HL-60 (cell line): ENCODE results near the gene HACD2.

Experiments used
- GABPA ChIP-seq: IDR thresholded peaks from 2 replicates; pipeline ENCODE4 v1.6.1; 2012; ENCODE audit warnings: low read depth
- POLR2AphosphoS5 ChIP-seq: IDR thresholded peaks from 2 replicates; pipeline ENCODE4 v1.6.1; 2012; ENCODE audit warnings: low read depth
- TF ChIP-seq, protein P1 (sequence below): IDR thresholded peaks from one replicate; pipeline ENCODE4 v1.5.1; 2011; ENCODE audit warnings: low read length, control low read depth, inconsistent platforms; ENCODE audit not compliant: insufficient read depth

DNA sequence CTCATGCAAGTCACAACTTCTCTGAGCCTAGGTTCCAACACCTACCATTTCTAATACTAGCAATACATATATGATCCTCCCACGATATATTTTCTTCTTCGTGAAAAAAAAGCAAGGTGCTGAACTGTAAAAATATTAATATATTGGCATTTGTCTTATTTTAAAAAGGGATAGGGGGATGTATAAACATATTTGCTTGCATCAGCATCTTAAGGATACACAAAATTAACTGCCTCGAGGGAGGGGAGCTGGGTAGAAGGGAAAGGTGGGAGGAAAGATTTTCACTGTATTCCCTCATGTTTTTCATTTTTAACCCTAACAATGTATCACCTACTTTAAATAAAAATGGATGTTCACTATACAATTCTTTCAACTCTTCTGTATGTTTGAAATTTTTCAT lies 1.3 kb downstream of the HACD2 start:
- TF ChIP-seq, protein P1, sequence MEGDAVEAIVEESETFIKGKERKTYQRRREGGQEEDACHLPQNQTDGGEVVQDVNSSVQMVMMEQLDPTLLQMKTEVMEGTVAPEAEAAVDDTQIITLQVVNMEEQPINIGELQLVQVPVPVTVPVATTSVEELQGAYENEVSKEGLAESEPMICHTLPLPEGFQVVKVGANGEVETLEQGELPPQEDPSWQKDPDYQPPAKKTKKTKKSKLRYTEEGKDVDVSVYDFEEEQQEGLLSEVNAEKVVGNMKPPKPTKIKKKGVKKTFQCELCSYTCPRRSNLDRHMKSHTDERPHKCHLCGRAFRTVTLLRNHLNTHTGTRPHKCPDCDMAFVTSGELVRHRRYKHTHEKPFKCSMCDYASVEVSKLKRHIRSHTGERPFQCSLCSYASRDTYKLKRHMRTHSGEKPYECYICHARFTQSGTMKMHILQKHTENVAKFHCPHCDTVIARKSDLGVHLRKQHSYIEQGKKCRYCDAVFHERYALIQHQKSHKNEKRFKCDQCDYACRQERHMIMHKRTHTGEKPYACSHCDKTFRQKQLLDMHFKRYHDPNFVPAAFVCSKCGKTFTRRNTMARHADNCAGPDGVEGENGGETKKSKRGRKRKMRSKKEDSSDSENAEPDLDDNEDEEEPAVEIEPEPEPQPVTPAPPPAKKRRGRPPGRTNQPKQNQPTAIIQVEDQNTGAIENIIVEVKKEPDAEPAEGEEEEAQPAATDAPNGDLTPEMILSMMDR, result no peak
- no peak for TF ChIP-seq GABPA
- TF ChIP-seq POLR2AphosphoS5, result no peak
